ENCODE data around the gene DLG2. TPM values are rescaled to one million over a fixed set of nuclear protein-coding genes. Genes with fewer than 3 reads are reported as not detected.

The DLG2 gene
- total RNA-seq, 1 donor from 2014 or later = 2.1 TPM

DNA sequence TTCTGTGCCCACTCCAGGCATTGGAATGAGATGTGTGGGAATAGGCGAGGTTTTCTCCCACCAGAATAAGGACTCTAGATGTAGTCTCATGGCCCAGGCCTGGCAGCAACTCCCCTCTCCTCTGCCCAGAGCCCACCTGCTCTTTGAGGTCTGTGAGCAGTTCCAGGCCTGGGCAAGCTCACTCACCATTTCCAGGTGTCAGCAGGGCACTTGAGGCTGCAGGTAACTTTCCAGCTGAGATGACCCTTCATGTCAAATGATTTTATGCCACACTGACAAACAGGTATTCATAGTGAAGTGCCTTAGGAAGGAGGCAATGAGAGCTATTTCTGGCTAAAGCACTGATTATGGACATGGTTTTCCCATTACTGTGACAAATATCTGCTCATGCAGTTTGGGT, 2217.7 kb downstream of the DLG2 start:
- H3K4me3 Mint-ChIP-seq = no peak overlapping the region
- no peaks in the 10 kb centered on the region for H3K36me3 Mint-ChIP-seq (ENCODE audit: low read depth)
- TF ChIP-seq, protein P1, sequence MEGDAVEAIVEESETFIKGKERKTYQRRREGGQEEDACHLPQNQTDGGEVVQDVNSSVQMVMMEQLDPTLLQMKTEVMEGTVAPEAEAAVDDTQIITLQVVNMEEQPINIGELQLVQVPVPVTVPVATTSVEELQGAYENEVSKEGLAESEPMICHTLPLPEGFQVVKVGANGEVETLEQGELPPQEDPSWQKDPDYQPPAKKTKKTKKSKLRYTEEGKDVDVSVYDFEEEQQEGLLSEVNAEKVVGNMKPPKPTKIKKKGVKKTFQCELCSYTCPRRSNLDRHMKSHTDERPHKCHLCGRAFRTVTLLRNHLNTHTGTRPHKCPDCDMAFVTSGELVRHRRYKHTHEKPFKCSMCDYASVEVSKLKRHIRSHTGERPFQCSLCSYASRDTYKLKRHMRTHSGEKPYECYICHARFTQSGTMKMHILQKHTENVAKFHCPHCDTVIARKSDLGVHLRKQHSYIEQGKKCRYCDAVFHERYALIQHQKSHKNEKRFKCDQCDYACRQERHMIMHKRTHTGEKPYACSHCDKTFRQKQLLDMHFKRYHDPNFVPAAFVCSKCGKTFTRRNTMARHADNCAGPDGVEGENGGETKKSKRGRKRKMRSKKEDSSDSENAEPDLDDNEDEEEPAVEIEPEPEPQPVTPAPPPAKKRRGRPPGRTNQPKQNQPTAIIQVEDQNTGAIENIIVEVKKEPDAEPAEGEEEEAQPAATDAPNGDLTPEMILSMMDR (conservative IDR thresholded peaks at IDR 0.05) = no peak
- peaks cover 2% of the 10 kb centered on the region for H3K9me3 Mint-ChIP-seq
- H3K4me1 Mint-ChIP-seq = no peaks in the 10 kb centered on the region
- no peaks in the 10 kb centered on the region for H3K27me3 Mint-ChIP-seq (ENCODE audit: low read depth)
- H3K27ac Mint-ChIP-seq (ENCODE audit: unreplicated experiment) = no peak overlapping the region
- no peak for DNase-seq (ENCODE audit: low read depth, low spot score)

DNA sequence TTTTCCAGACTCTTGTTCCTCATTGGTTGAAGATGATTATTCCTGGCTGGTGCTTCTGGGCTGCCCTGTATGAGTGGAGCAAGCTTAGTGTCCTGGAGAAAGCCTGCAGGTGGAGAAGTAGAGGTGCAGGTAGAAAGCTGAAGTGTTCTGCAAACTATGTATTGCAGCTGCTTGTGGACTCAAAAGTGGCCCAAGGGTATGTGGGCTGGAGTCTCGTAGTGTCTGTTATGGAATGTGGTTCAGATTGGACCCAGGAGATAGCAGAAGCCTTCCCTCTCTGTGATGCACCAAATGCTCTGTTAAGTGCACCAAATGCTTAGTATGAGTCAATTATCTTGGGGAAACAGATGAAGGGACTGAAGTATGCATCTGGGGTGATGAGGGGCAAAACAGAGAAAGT, 2218.2 kb downstream of the DLG2 start:
- Mint-ChIP-seq H3K27me3 (ENCODE audit: low read depth) (no peaks in the 10 kb centered on the region), H3K4me1 (peaks cover 2% of the 10 kb centered on the region), H3K9me3 (peaks cover 2% of the 10 kb centered on the region), H3K4me3 (no peak overlapping the region), H3K27ac (ENCODE audit: unreplicated experiment) (no peak overlapping the region), H3K36me3 (ENCODE audit: low read depth) (no peaks in the 10 kb centered on the region)
- TF ChIP-seq, protein P1 (conservative IDR thresholded peaks at IDR 0.05) = no peak
- DNase-seq (ENCODE audit: low read depth, low spot score) = no peak

Other genes starting within 250 kb of the DLG2 start
- 48.4 and 48.6 TPM in 2 replicates for gene TMEM126B, start 1.2 kb upstream of the DLG2 start, total RNA-seq
- 34.6 and 36.4 TPM in 2 replicates for gene TMEM126A, start 20.6 kb upstream of the DLG2 start, total RNA-seq
- gene CREBZF, start 37.8 kb upstream of the DLG2 start, total RNA-seq = 57.8 and 59.7 TPM in 2 replicates
- not detected in 2 replicates for gene CCDC89, start 58.9 kb upstream of the DLG2 start, total RNA-seq
- gene SYTL2, start 183.8 kb upstream of the DLG2 start, total RNA-seq = 6.8 and 7.3 TPM in 2 replicates
- gene CCDC83, start 228.0 kb upstream of the DLG2 start, total RNA-seq = not detected in 2 replicates